CD4-positive, alpha-beta T cell treated with Interleukin-12 subunit alpha and Interleukin-12 subunit beta, for 1 hour (primary cell): ENCODE results near the gene EMILIN1.
A peak's percentile ranks its signal among the peaks of the same experiment; 100 is the strongest.
"Not testable (repeated sequence)": the region's sequence is repeated elsewhere in the genome, so short reads cannot be mapped to it uniquely, and the experiment has no call there.

Experiments used
- DNase-seq: peaks from one replicate; pipeline ENCODE4 v3.0.0-alpha.2; 2020

EMILIN1 gene

DNA sequence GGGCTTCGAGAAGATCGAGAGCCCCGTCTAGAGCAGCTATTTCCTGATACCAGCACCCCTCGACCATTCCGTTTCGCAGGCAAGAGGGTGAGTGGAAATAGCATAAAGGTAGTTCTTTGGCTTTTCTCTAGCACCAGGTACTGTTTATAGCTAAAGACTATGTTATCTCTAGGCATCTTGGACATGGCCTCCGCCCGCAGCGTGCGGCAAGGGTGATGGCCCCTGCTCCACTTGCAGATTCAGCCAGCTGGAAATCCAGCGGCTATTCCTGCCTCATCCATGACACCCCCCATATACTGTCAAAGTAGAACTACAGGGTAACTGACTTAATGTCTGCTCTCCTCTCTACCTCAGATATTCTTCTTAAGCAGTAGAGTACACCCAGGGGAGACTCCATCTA, 23.7 kb upstream of the EMILIN1 start:
- no peak for DNase-seq

DNA sequence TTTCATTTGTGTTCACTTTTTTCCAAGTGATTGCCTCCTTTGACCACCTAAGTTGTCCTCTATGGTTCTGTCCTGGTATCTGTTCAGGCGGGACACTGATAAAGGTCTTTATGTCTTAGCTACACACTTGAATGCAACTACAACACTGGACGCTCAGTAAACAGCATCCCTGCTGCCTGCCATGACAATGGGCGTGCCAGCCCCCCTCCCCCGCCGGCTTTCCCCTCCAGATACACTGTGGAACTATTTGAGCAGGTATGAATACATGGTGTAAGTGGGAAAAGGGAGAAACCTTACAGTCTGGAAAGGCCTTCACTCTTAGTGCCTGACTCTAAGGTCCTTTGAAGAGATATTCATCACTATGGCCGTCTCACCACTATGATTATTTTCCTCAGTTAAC, 21.2 kb upstream of the EMILIN1 start:
- no peak for DNase-seq

DNA sequence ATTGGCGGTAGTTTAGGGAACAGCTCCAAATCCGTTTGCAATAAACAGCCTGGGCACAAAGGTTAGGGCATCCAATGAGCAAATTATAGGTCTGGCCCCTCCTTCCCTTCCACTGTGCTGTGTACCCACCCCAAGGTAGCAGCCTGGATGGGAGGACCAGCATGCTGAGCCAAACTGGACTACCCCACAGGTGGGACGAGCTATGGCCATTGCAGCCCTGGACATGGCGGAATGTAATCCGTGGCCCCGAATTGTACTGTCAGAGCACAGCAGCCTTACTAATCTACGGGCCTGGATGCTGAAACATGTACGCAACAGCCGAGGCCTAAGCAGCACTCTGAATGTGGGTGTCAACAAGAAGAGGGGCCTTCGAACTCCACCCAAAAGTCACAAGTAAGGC, 20.2 kb upstream of the EMILIN1 start:
- no peak for DNase-seq

DNA sequence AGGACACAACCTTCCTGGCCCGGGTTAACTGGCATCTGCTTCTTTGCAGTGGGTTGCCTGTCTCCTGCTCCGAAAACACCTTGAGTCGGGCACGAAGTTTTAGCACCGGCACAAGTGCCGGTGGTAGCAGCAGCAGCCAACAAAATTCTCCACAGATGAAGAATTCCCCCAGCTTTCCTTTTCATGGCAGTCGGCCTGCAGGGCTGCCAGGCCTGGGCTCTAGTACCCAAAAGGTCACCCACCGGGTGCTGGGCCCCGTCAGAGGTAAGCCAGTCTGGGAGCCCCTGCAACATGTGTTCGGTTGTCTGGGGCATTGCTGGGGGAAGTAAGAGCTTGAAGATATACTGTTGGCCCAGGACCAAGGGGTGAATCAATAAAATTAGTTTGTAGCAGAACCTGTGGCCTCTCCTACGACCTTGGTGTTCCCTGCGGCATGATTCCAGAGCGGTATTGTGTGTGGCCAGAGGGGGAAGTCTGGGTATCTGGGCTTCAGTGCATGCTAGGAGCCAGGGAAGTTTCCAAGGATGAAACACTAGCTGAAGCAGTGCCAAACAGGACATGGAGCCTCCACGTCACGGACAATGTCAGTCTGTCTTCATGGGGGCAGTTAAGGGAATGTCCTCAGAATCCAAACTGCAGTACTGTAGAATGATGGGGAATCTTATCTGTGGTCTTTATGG, 19.1 kb upstream of the EMILIN1 start:
- DNase-seq, result no peak

DNA sequence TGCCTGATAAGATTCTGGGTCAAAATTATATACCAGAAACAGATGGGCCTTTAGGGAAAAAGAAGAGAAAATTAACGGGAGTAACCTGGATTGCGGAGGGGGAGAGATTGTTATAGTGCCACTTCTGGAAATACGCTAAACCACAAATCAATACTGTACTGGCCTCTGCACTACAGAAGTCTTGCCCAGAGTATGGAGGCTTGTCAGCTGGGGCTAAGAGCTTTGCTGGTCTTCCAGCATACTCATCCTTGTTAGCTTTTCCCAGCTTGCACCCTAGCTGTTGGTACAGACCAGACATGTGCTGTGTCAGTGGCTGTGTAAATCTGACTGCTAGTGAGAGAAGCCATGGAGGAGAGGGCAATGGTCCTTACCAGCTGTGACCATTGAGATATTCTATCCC, 18.1 kb upstream of the EMILIN1 start:
- no peak for DNase-seq

DNA sequence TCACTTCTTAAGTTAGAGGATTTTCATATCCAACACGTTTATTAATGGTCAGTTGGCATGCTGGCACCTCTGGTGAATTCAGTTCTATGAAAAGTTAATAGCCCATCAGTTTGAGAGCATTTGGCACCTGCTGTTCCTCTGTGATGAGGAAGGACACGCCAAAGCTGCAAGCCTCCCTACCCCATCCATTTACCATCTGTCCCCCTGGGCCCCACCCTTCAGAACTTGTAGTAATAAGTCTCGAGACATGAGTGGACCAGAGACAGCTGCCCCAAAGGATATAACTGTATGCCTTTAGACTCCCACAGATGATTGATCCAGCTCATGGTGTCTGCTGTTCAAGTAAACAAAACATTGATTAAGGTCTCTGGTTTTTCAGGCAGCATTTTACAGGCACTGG, 13.3 kb upstream of the EMILIN1 start:
- DNase-seq, result no peak

DNA sequence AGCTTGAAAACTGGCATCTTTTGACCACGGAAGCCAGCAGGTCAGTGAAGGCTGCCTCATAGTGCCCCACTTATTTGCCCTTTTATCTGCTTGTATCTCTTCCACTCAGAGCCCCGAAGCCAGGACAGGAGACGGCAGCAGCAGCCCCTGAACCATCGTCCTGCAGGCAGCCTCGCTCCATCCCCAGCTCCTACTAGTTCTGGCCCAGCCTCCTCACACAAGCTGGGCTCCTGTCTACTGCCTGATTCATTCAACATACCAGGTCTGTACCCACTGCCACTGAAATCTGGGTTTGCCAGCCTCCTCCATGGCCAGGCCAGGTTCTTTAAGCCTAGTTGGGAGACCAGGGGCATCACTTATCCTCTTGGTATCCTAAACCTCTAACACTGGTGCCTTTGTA, 11.0 kb upstream of the EMILIN1 start:
- no peak for DNase-seq

DNA sequence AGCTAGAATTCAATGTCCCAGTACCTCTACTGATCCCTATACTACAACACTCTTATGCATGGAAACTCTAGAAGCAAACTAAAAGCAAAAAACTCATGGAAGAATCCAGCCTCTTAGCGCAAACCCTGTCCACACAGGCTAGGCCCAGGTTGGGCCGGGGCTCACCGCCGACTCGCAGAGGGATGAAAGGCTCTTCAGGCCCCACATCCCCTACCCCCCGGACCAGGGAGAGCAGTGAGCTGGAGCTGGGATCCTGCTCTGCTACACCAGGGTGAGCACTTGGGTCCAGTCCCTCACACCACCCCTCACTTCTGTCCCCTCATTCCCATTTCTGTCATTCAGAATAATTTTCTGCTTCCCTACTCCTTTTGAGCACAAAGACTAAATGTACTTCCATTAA, 9.0 kb upstream of the EMILIN1 start:
- no peak for DNase-seq

DNA sequence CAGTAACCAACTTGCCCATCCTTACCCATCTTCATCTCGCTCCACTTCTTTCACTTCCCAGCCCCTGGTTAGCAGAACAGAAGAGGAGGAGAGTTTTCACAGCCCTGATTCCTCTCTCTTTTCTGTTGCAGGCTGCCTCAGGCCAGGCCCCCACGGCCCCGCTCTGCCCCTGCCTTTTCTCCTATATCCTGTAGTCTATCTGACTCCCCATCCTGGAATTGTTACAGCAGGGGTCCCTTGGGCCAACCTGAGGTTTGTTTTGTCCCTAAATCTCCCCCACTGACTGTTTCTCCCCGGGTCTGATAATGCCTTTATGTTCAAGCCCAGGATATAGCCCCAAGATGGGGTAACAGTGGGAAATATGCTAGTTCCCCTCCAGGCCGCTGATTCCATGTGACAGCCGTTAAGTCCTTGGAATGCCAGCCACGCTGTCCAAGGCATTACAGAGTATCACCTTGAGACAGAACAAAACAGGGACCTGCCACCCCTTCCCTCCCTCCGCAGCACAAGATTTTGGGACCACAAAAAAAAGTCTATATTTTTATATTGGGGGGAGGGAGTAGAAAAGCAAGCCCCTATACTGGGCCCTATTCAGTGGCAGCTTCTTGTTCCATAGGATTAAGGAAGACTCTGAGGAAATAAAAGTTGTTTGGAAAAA, 8.3 kb upstream of the EMILIN1 start:
- DNase-seq, result no peak

DNA sequence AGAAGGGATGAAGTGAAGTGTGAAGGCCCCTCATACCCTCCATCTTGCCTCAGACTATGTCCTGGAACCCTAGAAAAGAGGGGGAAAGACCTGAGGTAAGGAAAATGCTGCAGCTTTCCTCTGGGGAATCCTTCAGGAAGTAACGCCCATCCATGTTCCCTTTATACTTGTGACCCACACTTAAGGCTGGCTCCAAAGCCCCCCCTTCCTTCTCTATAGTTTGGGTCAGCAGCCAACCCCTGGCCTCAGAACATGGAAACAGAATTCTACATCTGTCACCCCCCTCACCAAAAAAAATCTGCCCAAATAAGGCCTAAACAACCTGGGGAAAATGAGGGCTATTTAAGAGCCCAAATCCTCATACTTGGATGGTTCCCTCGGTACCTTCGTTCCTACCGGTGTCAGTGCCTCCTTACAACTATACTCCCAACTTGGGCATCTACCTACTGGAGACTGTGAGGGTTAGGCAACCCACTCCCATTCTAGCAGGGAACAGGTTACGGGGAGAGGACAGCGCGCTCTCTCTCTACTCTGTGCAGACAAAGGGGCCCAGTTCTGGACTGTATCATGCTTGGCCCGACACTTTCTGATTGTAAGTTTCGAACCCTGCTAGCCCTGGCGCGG, 7.7 kb upstream of the EMILIN1 start:
- DNase-seq, result no peak

DNA sequence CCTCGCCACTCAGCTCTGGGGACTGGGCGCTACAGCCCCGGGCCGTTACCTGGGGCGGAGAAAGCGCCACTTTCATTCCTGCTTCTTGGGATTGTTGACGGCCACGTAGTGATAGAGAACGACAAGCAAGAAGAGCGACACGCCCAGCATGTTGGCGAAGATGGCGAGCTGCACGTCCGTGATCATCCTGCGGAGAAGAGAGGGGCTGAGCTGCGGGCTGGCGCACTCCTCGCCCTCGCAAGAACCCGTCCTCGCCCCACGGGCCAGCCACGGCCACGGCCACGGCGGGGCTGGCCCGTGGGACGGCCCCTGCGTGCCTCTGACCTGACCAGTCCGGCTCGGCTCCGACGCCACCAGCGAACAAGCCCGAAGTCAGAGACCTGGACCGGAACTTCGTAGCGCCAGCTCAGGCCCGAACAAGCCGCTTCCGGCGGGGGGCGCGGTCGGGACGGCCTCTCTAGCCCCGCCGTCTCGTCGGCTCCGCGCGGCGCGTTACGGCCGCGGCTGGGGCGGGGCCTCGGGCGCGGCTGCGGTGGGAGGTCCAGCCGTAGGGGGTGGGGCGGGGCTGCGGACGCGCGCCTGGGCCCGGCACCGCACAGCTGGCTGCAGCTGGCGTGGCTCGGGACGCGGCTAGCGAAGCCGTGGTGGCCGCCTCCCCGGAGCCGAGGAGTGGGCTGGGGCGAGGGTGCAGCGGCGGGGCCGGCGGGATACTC, 7.0 kb upstream of the EMILIN1 start, which contains the start of gene OST4:
Gene OST4, minus strand, starts transcription at position 378 of the 713 bp plus-strand sequence.
- peak; percentile 92 for DNase-seq

DNA sequence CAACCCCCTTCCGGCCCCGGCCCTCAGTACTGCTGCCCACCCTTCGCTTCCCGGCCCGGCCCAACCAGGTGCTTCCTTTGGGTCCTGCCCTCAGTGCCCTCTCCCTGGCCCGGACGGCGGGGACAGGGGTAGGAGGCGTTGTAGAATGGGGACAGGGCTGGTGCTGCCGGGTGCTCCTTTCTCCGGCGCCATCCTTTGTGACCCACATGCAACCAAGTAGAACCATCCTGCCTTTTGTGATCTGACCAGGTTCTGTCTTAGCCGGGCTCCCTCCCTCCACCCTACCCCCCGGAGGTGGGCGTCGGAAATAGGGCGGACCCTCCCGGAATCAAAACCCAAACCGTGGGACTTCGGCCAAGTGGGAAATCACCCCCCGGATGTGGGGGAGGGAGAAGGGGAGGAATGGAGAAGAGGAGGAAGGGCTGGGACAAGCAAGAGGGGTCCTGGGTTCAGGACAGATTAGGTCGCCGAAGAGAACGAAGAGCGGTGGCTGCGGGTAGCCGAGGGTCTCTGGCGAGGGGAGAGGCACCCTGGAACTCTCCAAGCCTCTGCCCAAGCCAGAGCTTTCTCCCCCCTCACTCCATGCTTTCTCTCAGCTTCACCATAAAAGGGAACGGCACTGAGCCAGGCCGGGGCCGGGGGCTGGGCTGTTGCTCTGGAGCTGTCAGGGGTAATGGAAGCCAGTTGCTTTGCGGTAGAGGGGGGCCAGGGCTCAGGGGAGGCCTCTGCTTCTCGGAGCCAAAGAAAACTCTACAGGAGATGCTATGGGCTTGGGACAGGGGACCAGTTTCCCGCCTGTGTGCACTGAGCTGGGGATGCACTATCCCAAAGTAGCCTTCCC, 6.2 kb upstream of the EMILIN1 start:
- peak; percentile 35 for DNase-seq

DNA sequence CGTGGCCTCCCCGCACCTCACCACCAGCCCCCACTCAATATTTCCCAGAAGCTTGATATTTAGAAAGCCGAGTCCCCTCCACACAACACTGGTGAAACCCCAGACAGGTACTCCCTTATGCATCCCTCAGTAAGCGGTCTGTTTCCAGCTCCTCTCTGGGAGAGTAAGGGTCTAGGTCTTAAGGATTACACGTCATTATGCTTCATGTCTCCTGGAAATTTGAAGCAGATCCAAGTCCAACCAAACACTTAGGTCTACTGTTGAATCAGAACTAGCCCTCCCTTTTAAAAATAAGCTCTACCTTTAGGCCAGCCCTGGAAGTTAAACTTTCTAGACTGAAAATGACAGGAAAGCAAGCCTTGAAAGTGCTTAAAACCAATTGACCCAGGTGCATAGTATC, 5.5 kb upstream of the EMILIN1 start:
- DNase-seq, result no peak

DNA sequence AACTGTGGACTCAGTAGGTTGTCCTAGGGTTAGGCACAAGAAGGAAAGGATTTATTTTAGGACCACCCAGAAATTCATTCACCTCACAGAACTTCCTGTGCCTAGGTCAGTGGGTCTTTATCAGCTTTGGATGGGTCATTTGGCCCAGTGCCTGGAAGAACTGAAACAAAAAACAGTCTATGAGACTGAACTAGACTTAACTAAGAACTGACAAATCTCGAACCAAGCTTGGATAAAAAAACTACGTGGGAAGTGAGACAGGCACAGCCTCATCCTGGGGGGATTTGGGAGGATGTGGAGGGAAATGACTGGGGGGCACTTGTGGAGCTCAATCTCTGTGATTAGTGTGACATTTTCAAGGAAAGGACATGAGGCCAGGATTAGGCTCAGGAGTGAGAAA, 4.6 kb upstream of the EMILIN1 start:
- DNase-seq, result no peak

DNA sequence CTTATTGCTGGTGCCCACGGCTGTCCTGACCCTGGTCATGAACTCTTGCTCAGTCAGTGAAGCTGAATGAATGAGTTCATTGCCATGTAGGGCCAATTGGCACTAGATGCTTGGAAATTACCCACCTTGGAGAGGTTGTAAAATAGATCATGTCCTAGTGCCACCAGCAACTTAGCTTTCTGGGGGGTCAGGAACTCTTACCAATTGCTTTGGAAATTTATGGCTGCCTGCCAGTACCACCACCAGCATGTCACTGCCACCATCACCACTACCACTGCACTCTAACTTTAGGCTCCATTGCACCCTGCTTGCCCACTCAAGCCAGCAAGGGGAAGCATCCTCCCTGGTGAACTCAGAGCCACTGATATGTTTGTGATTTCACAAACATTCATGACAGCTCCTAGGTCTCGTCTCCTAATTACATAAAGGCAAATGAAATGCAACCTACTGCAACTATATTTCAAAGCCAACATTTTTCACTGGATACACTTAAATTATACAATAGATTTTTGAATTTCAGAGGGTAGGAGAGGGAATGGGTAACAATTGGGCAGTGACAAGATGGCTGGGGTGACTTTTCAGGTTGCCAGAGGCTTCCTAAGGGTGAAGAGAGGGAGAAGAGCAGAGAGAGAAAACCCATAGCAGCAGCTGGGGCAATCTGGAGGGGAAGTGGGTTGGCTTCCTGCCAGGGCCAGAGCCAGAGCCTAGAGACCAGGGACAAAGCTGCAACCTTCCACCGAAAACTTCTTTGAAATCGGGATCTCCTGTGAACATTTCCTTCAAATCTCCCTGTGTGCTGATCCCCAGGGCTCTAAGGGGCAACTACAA, 3.5 kb upstream of the EMILIN1 start:
- peak; percentile 64 for DNase-seq

DNA sequence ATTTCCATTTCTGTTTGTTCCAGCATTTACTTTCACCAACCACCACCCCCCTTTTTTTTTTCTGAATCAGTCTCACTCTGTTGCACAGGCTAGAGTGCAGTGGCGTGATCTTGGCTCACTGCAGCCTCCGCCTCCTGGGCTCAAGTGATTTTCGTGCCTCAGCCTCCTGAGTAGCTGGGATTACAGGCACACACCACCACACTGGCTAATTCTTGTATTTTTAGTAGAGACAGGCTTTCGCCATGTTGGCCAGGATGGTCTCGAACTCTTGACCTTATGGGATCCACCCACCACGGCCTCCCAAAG, 2.9 kb upstream of the EMILIN1 start:
- not testable (repeated sequence) for DNase-seq

DNA sequence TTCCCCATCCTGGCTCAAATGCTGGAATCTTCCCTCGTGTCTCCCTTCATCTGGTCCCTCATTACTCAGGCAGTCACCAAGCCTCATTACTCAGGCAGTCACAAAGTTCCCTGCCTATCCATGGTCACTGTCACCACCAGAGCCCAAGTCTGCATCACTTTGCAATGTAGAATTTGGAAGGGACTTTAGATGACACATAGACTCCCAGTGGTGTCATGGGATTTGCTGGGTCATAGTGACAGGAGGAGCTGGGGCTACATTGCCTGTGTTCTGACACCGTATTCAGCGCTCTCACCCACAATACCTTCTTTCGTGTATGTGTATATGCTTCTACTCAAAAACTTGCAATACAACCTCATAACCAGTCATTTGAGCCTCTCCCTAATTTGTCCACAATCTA, 2.1 kb upstream of the EMILIN1 start:
- no peak for DNase-seq

DNA sequence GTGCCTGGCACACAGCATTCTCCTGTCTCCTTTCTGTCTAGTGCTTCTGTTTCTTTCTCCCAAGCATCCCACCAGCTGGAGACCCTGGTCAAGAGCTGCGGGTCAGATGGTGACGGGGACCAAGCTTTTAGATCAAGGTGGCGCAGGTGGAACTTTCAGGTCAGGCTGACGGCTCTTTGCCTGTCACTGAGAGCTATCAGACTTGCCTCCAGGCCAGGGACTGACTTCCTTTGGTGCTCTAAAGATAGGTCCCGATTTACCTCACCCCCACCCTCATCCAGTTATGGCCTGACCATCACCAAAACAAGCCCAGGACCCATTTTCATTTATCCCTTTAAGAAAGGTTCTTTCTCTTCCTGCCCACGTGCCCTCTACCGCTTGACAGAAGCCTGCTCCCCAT, 1.2 kb upstream of the EMILIN1 start:
- no peak for DNase-seq

DNA sequence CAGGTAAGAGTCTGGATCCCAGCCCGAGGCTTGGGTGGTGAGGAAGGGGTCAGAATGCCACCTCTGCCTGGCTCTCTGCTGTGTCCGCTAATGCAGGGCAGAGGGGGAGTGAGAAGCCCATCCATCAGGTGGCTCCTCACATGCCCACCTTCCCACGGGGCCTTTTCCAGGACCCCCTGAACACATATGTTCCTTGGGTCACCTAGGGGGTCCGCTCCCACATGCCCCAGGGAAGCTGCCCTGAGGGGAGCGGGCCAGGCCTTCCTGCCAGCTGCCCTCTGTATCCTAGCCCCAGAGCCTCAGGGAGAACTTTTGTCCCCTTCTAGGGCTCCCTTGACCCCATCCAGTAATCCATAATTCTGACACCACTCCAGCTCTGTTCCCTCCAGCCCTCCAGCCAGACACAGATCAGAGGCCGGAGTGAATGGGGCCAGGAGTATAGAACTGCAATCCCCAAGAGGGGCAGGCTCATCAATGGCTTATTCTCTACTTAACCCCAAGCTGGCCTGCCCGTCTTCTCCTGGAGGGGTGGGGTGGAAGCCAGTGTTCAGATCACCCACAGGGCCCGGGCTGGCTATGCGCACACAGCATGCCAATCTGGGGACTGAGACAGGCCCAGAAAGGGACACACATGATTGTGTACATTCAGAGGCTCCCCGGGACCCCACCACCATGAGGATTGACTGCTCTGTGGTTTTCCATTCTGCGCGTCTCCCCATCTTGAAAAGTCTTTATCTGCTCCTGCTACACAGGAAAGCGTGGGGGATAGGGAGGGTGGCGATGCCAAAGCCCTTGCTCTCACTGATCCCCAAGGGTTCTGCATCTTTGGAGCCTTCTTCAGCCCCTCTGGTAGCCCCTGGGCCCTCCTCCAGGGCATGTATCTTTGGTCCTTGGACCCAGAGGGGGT, 1.1 kb downstream of the EMILIN1 start:
- no peak for DNase-seq

DNA sequence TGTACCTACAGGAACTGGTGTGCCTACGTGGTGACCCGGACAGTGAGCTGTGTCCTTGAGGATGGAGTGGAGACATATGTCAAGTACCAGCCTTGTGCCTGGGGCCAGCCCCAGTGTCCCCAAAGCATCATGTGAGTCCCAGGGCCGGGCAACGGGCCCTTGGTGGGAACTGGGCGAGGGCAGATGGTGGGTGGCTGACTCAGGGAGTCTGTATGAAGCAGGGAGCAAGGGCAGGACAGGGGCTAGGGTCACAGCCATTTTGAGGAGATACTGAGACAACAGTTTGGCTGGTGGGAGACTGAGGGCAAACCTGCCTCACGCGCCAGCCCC, 1.7 kb downstream of the EMILIN1 start:
- DNase-seq, result no peak

DNA sequence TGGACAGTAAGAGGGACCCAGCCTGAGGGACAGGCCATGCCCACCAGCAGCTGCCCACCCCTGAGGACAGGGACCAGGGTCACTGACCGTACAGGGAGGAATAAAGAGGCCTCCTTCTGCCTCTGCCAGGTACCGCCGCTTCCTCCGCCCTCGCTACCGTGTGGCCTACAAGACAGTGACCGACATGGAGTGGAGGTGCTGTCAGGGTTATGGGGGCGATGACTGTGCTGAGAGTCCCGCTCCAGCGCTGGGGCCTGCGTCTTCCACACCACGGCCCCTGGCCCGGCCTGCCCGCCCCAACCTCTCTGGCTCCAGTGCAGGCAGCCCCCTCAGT, 2.2 kb downstream of the EMILIN1 start:
- DNase-seq, result no peak
